Liver (tissue), 9 donors: ENCODE data around the gene C2orf92. TPM values are rescaled to one million over a fixed set of nuclear protein-coding genes. Genes with fewer than 3 reads are reported as not detected.

Source experiments
- DNase-seq: peaks from one replicate; pipeline ENCODE4 v3.0.0-alpha.2; 2017; ENCODE audit warnings: low spot score
- H3K27ac ChIP-seq, 2 donors: one replicate each; pipeline ENCODE4 v1.7.0; 2013; ENCODE audit warnings: inconsistent platforms in 2 of 2, low read length in 2 of 2, control low read depth in 1 of 2, low read depth in 1 of 2, mild to moderate bottlenecking in 1 of 2
- H3K27me3 ChIP-seq, 4 donors: one replicate each; pipeline versions ENCODE4 v1.6.1 to v1.7.0; 2013; ENCODE audit warnings: low read length in 3 of 4, inconsistent platforms in 1 of 4, mild to moderate bottlenecking in 1 of 4, moderate library complexity in 1 of 4; ENCODE audit not compliant: control insufficient read depth in 4 of 4, insufficient read depth in 4 of 4
- H3K36me3 ChIP-seq, 4 donors: one replicate each; pipeline versions ENCODE4 v1.6.1 to v1.7.0; 2013; ENCODE audit warnings: low read length in 3 of 4, mild to moderate bottlenecking in 3 of 4, low read depth in 1 of 4, moderate library complexity in 1 of 4; ENCODE audit not compliant: control insufficient read depth in 4 of 4, insufficient read depth in 3 of 4
- H3K4me1 ChIP-seq, 4 donors: one replicate each; pipeline versions ENCODE4 v1.6.1 to v1.7.0; 2013; ENCODE audit warnings: low read length in 3 of 4, mild to moderate bottlenecking in 3 of 4, moderate library complexity in 1 of 4; ENCODE audit not compliant: control insufficient read depth in 4 of 4, insufficient read depth in 4 of 4
- H3K4me3 ChIP-seq, 3 donors: one replicate each; pipeline versions ENCODE4 v1.6.1 to v1.7.0; 2013; ENCODE audit warnings: low read length in 3 of 3, control low read depth in 1 of 3, low read depth in 1 of 3, mild to moderate bottlenecking in 1 of 3
- H3K9ac ChIP-seq, 2 donors: one replicate each; pipeline ENCODE4 v1.7.0; 2013; ENCODE audit warnings: low read length in 2 of 2, mild to moderate bottlenecking in 2 of 2, moderate library complexity in 2 of 2, control low read depth in 1 of 2, low read depth in 1 of 2
- H3K9me3 ChIP-seq, 4 donors: one replicate each; pipeline versions ENCODE4 v1.6.1 to v1.7.0; 2013; ENCODE audit warnings: low read length in 3 of 4; ENCODE audit not compliant: control insufficient read depth in 4 of 4
- EGR1 ChIP-seq, 2 donors: IDR thresholded peaks; 2 replicates each; pipeline ENCODE4 v1.6.1; 2016 to 2018; ENCODE audit warnings: antibody characterized with exemption in 2 of 2, low read depth in 2 of 2
- FOXA1 ChIP-seq: IDR thresholded peaks from 2 replicates; pipeline ENCODE4 v1.6.1; 2016; ENCODE audit warnings: antibody characterized with exemption
- FOXA2 ChIP-seq: IDR thresholded peaks from 2 replicates; pipeline ENCODE4 v1.6.1; 2016; ENCODE audit warnings: antibody characterized with exemption
- GABPA ChIP-seq, 2 donors: IDR thresholded peaks in 1 of 2; conservative IDR thresholded peaks in 1 of 2; 2 replicates each; pipeline ENCODE4 v1.6.1; 2016; ENCODE audit warnings: antibody characterized with exemption in 2 of 2, mild to moderate bottlenecking in 1 of 2, moderate library complexity in 1 of 2
- HNF4A ChIP-seq, 2 donors: conservative IDR thresholded peaks; 2 replicates each; pipeline ENCODE4 v1.6.1; 2016; ENCODE audit warnings: antibody characterized with exemption in 2 of 2, mild to moderate bottlenecking in 2 of 2
- HNF4G ChIP-seq: IDR thresholded peaks from 2 replicates; pipeline ENCODE4 v1.6.1; 2016; ENCODE audit warnings: antibody characterized with exemption
- JUND ChIP-seq, 2 donors: IDR thresholded peaks; 2 replicates each; pipeline ENCODE4 v1.6.1; 2016; ENCODE audit warnings: antibody characterized with exemption in 2 of 2
- NR2F2 ChIP-seq: IDR thresholded peaks from 2 replicates; pipeline ENCODE4 v1.6.1; 2016; ENCODE audit warnings: antibody characterized with exemption
- RAD21 ChIP-seq, 2 donors: IDR thresholded peaks; 2 replicates each; pipeline ENCODE4 v1.6.1; 2016; ENCODE audit warnings: antibody characterized with exemption in 2 of 2, mild to moderate bottlenecking in 2 of 2
- RXRA ChIP-seq, 2 donors: IDR thresholded peaks; 2 replicates each; pipeline ENCODE4 v1.6.1; 2017 to 2018; ENCODE audit warnings: antibody characterized with exemption in 2 of 2, mild to moderate bottlenecking in 1 of 2
- SP1 ChIP-seq: IDR thresholded peaks from 2 replicates; pipeline ENCODE4 v1.6.1; 2018; ENCODE audit warnings: antibody characterized with exemption, mild to moderate bottlenecking
- TAF1 ChIP-seq: conservative IDR thresholded peaks from 2 replicates; pipeline ENCODE4 v1.6.1; 2016; ENCODE audit warnings: antibody characterized with exemption, mild to moderate bottlenecking
- YY1 ChIP-seq: IDR thresholded peaks from 2 replicates; pipeline ENCODE4 v1.6.1; 2016; ENCODE audit warnings: antibody characterized with exemption, mild to moderate bottlenecking
- WGBS: extraction: QIAGEN DNeasy Blood & Tissue Kit; methylation state at CpG from one replicate; pipeline ENCODE4 v1.1.7; 2013; 5-methylcytosine and 5-hydroxymethylcytosine counted together
- polyA plus RNA-seq, 2 donors: library from polyadenylated mRNA; stranded (reverse) in 1 of 2; unstranded in 1 of 2; fragments of 200-250 nt in 1 of 2; fragments of >200 nt in 1 of 2; fragmentation: Nextera tagmentation in 1 of 2; extraction: Ambion mirVana in 1 of 2; gene quantifications; one replicate each; pipeline versions ENCODE4 v1.2.1 to v1.2.3, GENCODE V29; 2013 to 2015
- total RNA-seq, 2 donors: library from RNA; depleted of rRNA; stranded (reverse); fragments of >200 nt; gene quantifications; one replicate each; pipeline ENCODE4 v1.2.3, GENCODE V29; 2014
- TF ChIP-seq, protein P1 (sequence below): fragments of 150-350 bp; IDR thresholded peaks from 2 replicates; pipeline ENCODE4 v1.5.1; 2017; ENCODE audit warnings: improper control_type of control experiment, low read depth, low read length; ENCODE audit not compliant: missing input control
- TF ChIP-seq, protein P2 (sequence below): IDR thresholded peaks from 2 replicates; pipeline ENCODE4 v1.6.1; 2016; ENCODE audit warnings: antibody characterized with exemption
- TF ChIP-seq, protein P3 (sequence below): IDR thresholded peaks from 2 replicates; pipeline ENCODE4 v1.6.1; 2016; ENCODE audit warnings: antibody characterized with exemption
- TF ChIP-seq, protein P4 (sequence below): IDR thresholded peaks from 2 replicates; pipeline ENCODE4 v1.6.1; 2016; ENCODE audit warnings: antibody characterized with exemption, mild to moderate bottlenecking
- TF ChIP-seq, protein P5 (sequence below): IDR thresholded peaks from 2 replicates; pipeline ENCODE4 v1.6.1; 2016; ENCODE audit warnings: antibody characterized with exemption
- donor health status: healthy.
- donor health status: healthy.
- donor health status: healthy.
- donor health status: healthy.
- donor health status: healthy.

The C2orf92 gene
- total and polyA plus RNA-seq, 4 donors, result 0.96 to 8.0 (median 2.7) TPM

DNA sequence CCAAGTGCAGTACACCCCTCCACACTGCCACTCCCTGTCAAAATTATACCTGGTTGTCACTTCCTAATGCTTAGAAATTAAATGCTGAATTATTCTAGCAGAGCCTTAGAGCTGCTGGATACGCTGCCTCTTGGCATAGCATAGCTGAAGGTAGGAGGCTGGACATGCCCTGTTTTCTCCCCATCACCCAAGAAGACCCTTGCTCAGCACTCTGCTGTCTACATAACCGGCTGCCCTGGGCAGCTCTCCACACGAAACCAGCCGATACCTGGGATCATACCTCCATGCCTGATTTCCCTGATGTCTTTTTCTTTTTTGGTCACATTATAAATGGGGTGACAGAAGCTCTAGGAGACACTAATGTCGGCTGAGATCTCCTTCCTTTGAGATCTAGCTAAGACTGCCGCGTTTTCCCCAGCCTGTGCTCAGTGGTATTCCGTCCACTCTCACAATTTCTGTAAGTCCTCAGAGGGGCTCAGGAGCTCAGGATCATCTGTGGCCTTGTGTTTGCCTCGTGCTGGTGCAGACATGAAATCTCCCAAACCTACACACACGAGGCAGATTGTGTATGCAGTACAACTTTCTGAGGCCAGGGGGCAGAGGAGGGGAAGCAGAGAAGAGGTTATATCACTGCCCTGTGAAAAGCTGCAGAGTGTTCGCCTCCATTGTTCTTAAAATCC lies 30.4 kb downstream of the C2orf92 start:
- WGBS, result 63% methylated on average over 11 of the region's 11 CpGs
- Histone ChIP-seq H3K27ac (no peak overlapping the region), H3K4me1 (peaks cover 0 to 5% (median 0%) of the 10 kb centered on the region in 4 donors), H3K4me3 (no peak overlapping the region), H3K9me3 (no peaks in the 10 kb centered on the region), H3K9ac (no peak overlapping the region), H3K36me3 (no peaks in the 10 kb centered on the region), H3K27me3 (no peaks in the 10 kb centered on the region)
- TF ChIP-seq NR2F2 (no peak), RAD21 (IDR thresholded peaks at IDR 0.05) (peak; percentile 62 to 77)
- TF ChIP-seq, protein P1, sequence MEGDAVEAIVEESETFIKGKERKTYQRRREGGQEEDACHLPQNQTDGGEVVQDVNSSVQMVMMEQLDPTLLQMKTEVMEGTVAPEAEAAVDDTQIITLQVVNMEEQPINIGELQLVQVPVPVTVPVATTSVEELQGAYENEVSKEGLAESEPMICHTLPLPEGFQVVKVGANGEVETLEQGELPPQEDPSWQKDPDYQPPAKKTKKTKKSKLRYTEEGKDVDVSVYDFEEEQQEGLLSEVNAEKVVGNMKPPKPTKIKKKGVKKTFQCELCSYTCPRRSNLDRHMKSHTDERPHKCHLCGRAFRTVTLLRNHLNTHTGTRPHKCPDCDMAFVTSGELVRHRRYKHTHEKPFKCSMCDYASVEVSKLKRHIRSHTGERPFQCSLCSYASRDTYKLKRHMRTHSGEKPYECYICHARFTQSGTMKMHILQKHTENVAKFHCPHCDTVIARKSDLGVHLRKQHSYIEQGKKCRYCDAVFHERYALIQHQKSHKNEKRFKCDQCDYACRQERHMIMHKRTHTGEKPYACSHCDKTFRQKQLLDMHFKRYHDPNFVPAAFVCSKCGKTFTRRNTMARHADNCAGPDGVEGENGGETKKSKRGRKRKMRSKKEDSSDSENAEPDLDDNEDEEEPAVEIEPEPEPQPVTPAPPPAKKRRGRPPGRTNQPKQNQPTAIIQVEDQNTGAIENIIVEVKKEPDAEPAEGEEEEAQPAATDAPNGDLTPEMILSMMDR, result peak; percentile 48
- DNase-seq, result peak; percentile 61

DNA sequence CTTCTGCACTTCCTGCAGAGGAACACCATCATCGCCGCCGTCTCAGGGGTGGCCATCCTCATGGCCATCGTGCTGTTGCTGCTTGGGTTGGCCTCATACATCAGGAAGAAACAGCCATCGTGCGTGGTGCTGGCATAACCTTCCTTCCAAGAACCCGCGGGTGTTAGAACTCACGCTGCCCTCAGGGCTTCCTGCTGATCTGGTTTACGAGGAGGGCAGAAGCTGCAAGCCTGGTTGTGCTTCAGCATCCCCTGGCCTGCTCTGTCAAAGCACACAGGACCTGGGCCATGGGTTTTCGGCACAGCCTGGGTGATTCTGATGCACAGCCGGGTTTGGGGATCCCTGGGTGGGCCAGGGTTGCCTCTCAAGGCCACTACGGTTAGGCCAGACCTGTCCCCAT lies 31.7 kb downstream of the C2orf92 start:
- WGBS, result 91% methylated on average over 13 of the region's 13 CpGs
- DNase-seq, result no peak
- Histone ChIP-seq H3K9me3 (no peaks in the 10 kb centered on the region), H3K27ac (no peak overlapping the region), H3K36me3 (no peaks in the 10 kb centered on the region), H3K9ac (no peak overlapping the region), H3K4me3 (no peak overlapping the region), H3K4me1 (peaks cover 0 to 5% (median 0%) of the 10 kb centered on the region in 4 donors), H3K27me3 (no peaks in the 10 kb centered on the region)
- TF ChIP-seq HNF4G (no peak), HNF4A (conservative IDR thresholded peaks at IDR 0.05) (no peak), FOXA2 (no peak), JUND (IDR thresholded peaks at IDR 0.05) (no peak), GABPA (IDR thresholded peaks at IDR 0.05 in 1 of 2, conservative IDR thresholded peaks at IDR 0.05 in 1 of 2) (no peak), FOXA1 (no peak), SP1 (no peak), RAD21 (IDR thresholded peaks at IDR 0.05) (no peak), RXRA (IDR thresholded peaks at IDR 0.05) (no peak), EGR1 (IDR thresholded peaks at IDR 0.05; ENCODE audit: low read depth in 2 of 2) (no peak), NR2F2 (no peak), TAF1 (no peak), YY1 (no peak)
- TF ChIP-seq, protein P2, sequence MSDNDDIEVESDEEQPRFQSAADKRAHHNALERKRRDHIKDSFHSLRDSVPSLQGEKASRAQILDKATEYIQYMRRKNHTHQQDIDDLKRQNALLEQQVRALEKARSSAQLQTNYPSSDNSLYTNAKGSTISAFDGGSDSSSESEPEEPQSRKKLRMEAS, result no peak
- TF ChIP-seq, protein P3, sequence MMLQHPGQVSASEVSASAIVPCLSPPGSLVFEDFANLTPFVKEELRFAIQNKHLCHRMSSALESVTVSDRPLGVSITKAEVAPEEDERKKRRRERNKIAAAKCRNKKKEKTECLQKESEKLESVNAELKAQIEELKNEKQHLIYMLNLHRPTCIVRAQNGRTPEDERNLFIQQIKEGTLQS, result no peak
- TF ChIP-seq, protein P1, result no peak
- TF ChIP-seq, protein P4, sequence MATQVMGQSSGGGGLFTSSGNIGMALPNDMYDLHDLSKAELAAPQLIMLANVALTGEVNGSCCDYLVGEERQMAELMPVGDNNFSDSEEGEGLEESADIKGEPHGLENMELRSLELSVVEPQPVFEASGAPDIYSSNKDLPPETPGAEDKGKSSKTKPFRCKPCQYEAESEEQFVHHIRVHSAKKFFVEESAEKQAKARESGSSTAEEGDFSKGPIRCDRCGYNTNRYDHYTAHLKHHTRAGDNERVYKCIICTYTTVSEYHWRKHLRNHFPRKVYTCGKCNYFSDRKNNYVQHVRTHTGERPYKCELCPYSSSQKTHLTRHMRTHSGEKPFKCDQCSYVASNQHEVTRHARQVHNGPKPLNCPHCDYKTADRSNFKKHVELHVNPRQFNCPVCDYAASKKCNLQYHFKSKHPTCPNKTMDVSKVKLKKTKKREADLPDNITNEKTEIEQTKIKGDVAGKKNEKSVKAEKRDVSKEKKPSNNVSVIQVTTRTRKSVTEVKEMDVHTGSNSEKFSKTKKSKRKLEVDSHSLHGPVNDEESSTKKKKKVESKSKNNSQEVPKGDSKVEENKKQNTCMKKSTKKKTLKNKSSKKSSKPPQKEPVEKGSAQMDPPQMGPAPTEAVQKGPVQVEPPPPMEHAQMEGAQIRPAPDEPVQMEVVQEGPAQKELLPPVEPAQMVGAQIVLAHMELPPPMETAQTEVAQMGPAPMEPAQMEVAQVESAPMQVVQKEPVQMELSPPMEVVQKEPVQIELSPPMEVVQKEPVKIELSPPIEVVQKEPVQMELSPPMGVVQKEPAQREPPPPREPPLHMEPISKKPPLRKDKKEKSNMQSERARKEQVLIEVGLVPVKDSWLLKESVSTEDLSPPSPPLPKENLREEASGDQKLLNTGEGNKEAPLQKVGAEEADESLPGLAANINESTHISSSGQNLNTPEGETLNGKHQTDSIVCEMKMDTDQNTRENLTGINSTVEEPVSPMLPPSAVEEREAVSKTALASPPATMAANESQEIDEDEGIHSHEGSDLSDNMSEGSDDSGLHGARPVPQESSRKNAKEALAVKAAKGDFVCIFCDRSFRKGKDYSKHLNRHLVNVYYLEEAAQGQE, result no peak
- TF ChIP-seq, protein P5, sequence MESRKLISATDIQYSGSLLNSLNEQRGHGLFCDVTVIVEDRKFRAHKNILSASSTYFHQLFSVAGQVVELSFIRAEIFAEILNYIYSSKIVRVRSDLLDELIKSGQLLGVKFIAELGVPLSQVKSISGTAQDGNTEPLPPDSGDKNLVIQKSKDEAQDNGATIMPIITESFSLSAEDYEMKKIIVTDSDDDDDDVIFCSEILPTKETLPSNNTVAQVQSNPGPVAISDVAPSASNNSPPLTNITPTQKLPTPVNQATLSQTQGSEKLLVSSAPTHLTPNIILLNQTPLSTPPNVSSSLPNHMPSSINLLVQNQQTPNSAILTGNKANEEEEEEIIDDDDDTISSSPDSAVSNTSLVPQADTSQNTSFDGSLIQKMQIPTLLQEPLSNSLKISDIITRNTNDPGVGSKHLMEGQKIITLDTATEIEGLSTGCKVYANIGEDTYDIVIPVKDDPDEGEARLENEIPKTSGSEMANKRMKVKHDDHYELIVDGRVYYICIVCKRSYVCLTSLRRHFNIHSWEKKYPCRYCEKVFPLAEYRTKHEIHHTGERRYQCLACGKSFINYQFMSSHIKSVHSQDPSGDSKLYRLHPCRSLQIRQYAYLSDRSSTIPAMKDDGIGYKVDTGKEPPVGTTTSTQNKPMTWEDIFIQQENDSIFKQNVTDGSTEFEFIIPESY, result no peak
